Mucosa of rectum (tissue), 2 donors: ENCODE measurements around the gene MGST1.
A peak's percentile ranks its signal among the peaks of the same experiment; 100 is the strongest.

ENCODE experiments used
- H3K27ac ChIP-seq, 2 donors: one replicate each; pipeline ENCODE4 v1.7.0; 2013; ENCODE audit warnings: inconsistent platforms in 2 of 2, low read depth in 2 of 2, low read length in 2 of 2
- H3K27me3 ChIP-seq, 2 donors: one replicate each; pipeline ENCODE4 v1.7.0; 2013; ENCODE audit warnings: low read length in 2 of 2; ENCODE audit not compliant: control insufficient read depth in 2 of 2, insufficient read depth in 2 of 2
- H3K36me3 ChIP-seq, 2 donors: one replicate each; pipeline ENCODE4 v1.7.0; 2013; ENCODE audit warnings: low read length in 2 of 2; ENCODE audit not compliant: control insufficient read depth in 2 of 2, insufficient read depth in 2 of 2
- H3K4me1 ChIP-seq, 2 donors: one replicate each; pipeline ENCODE4 v1.7.0; 2013; ENCODE audit warnings: low read length in 2 of 2, mild to moderate bottlenecking in 1 of 2; ENCODE audit not compliant: control insufficient read depth in 2 of 2, insufficient read depth in 2 of 2
- H3K4me3 ChIP-seq, 2 donors: one replicate each; pipeline ENCODE4 v1.7.0; 2013; ENCODE audit warnings: low read length in 2 of 2
- H3K9ac ChIP-seq, 2 donors: one replicate each; pipeline ENCODE4 v1.7.0; 2013; ENCODE audit warnings: low read length in 2 of 2, low read depth in 1 of 2, mild to moderate bottlenecking in 1 of 2
- H3K9me3 ChIP-seq, 2 donors: one replicate each; pipeline ENCODE4 v1.7.0; 2013; ENCODE audit warnings: low read length in 2 of 2; ENCODE audit not compliant: control insufficient read depth in 2 of 2
- donor health status: healthy.
- donor health status: Normal muscosa, but diverticular disease.

Gene MGST1

DNA sequence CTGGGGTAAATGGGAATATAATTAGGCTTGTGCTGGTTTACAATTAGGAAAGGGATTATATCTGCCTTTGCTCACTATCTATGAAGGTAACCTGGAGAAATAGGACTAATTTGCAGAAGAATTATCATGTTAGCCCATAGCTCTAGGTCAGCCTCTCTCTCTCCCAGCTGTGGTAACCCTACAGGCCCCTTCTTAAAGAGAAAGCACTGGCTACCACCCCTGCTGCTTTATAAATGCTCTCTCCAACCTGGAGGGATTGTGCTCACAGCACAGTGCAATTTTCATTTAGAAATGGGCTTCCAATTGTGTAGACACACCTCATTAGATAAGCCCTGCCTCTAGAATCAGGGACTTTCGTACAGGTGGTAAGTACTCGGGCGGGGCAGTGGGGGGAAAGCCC, 22.7 kb upstream of the MGST1 start:
- Histone ChIP-seq H3K9ac (no peak overlapping the region), H3K27me3 (no peaks in the 10 kb centered on the region), H3K4me3 (no peak overlapping the region), H3K36me3 (no peaks in the 10 kb centered on the region), H3K4me1 (peaks cover 0 to 20% of the 10 kb centered on the region in 2 donors), H3K9me3 (peaks cover 0 to 9% of the 10 kb centered on the region in 2 donors), H3K27ac (no peak overlapping the region)

DNA sequence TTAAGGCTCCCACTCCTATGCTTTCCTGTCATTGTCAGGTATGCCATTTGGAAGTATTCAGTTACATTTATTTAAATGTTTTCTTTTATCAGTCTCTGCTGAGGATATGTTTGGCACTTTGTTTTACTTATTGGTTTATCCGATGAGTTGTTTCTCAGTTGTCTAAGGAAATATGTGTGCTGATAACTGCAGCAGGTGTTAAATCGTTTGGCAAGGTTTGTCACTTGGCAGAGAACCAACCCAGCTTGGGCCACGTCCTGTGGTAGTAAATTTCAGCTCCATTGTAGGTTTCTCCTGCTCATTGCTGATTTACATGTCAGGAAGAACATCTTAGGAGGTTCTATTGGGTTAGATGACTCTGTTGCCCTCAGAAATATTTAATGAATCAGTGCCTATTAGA, 22.0 kb upstream of the MGST1 start:
- Histone ChIP-seq H3K9me3 (peaks cover 0 to 9% of the 10 kb centered on the region in 2 donors), H3K4me1 (peaks cover 0 to 20% of the 10 kb centered on the region in 2 donors), H3K27ac (no peak overlapping the region), H3K27me3 (no peaks in the 10 kb centered on the region), H3K9ac (no peak overlapping the region), H3K4me3 (no peak overlapping the region), H3K36me3 (no peaks in the 10 kb centered on the region)

DNA sequence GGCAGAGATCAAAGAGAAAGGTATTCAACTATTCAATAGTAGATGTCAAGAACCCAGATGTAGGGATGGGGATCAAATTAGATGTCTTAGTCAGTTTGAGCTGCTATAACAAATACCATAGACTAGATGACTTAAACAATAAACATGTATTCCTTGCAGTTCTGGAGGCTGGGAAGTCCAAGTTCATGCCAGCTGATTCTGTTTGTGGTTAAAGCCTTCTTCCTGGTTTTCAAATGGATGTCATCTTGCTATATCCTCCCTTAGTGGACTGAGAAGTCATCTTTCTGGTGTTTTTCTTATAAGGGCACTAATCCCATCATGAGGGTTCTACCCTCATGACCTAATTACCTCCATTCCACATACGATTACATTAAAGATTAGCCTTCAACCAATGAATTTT, 19.5 kb upstream of the MGST1 start:
- Histone ChIP-seq H3K27me3 (no peaks in the 10 kb centered on the region), H3K9ac (no peak overlapping the region), H3K4me1 (peaks cover 0 to 20% of the 10 kb centered on the region in 2 donors), H3K4me3 (no peak overlapping the region), H3K36me3 (no peaks in the 10 kb centered on the region), H3K9me3 (peaks cover 0 to 9% of the 10 kb centered on the region in 2 donors), H3K27ac (no peak overlapping the region)

DNA sequence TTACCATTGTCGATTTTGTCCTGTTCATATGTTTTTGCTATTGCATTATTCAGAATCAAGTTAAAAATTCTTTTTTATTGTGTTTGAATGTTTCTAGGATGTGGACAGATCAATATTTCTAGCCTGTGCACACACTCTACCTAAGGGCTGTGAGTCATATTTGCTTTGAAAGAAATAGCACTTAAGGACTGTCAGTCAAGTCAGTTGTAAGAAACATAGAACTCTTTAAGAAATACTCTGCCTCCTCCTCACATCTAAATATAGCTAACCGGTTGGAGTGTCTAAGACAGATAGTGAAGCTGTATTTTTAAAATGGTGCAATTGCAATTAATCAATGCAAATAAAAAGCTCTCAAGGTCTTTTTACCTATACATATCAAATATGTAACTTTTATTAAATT, 17.9 kb upstream of the MGST1 start:
- no peaks in the 10 kb centered on the region for H3K36me3 ChIP-seq
- H3K9me3 ChIP-seq, result peaks cover 0 to 9% of the 10 kb centered on the region in 2 donors
- no peaks in the 10 kb centered on the region for H3K27me3 ChIP-seq
- peaks cover 0 to 11% of the 10 kb centered on the region in 2 donors for H3K4me1 ChIP-seq
- no peak overlapping the region for H3K27ac ChIP-seq
- H3K4me3 ChIP-seq, result no peak overlapping the region
- no peak overlapping the region for H3K9ac ChIP-seq

GRCh38 chr12:16330560-16330959, 16.9 kb upstream of the MGST1 start:
- H3K9me3 ChIP-seq, result peaks cover 0 to 9% of the 10 kb centered on the region in 2 donors
- H3K4me3 ChIP-seq, result no peak overlapping the region
- no peaks in the 10 kb centered on the region for H3K27me3 ChIP-seq
- H3K9ac ChIP-seq, result no peak overlapping the region
- H3K27ac ChIP-seq, result no peak overlapping the region
- H3K36me3 ChIP-seq, result no peaks in the 10 kb centered on the region
- H3K4me1 ChIP-seq, result peaks cover 0 to 3% of the 10 kb centered on the region in 2 donors

- Histone ChIP-seq H3K36me3 (no peaks in the 10 kb centered on the region), H3K9me3 (peaks cover 0 to 9% of the 10 kb centered on the region in 2 donors), H3K9ac (no peak overlapping the region), H3K27me3 (no peaks in the 10 kb centered on the region), H3K27ac (no peak overlapping the region), H3K4me1 (peaks cover 0 to 3% of the 10 kb centered on the region in 2 donors), H3K4me3 (no peak overlapping the region)
Measured at GRCh38 chr12:16331998-16332397, 15.4 kb upstream of the MGST1 start.

- Histone ChIP-seq H3K27me3 (no peaks in the 10 kb centered on the region), H3K4me3 (peak overlapping the region; percentile 23 to 33), H3K9me3 (no peaks in the 10 kb centered on the region), H3K9ac (peak overlapping the region in 1 of 2 donors; percentile 12), H3K36me3 (no peaks in the 10 kb centered on the region), H3K4me1 (peaks cover 0 to 3% of the 10 kb centered on the region in 2 donors), H3K27ac (peak overlapping the region in 1 of 2 donors; percentile 55)
Measured at GRCh38 chr12:16335838-16336237, 11.6 kb upstream of the MGST1 start.

DNA sequence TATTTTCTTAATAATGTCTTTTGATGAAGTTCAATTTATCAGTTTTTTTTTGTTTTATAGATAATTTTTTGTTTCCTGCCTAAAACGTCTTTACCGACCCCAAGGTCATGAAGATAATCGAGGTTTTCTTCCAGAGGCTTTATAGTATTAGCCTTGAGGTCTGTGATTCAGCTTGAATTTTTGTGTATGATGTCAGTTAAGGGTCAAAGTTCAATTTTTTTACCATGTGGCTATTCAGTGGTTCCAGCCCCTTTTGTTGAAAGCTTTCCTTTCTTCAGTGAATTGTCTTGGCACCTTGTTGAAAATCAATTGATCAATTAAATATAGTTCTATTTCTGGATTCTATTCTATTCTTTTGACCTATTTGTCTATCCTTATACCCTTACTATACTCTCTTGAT, 3.2 kb upstream of the MGST1 start:
- Histone ChIP-seq H3K9ac (no peak overlapping the region), H3K27ac (peak overlapping the region in 1 of 2 donors; percentile 65), H3K36me3 (no peaks in the 10 kb centered on the region), H3K27me3 (no peaks in the 10 kb centered on the region), H3K4me3 (no peak overlapping the region), H3K9me3 (no peaks in the 10 kb centered on the region), H3K4me1 (peaks cover 13 to 20% of the 10 kb centered on the region in 2 donors)

DNA sequence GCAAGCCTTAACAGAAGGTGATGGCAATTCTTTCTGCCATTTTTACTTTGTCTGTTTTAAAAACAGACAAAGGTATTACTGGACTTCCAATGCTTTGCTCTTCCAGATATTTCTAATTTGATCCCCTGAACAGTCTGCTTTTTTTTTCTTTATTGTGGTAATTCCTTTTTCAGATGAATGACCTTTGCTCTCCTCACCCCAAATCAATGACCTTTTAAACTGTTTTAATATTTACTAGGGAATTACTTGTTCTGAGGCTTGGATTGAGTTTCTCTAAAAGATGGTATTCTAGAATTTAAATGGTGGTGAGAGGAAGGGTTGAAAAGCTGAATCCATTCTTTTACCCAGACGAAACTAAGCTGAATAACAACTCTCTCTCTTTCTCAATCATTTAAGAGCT, 2.3 kb upstream of the MGST1 start:
- Histone ChIP-seq H3K27me3 (no peaks in the 10 kb centered on the region), H3K9ac (no peak overlapping the region), H3K4me1 (peaks cover 13 to 23% of the 10 kb centered on the region in 2 donors), H3K4me3 (no peak overlapping the region), H3K27ac (peak overlapping the region; percentile 35 to 65), H3K36me3 (no peaks in the 10 kb centered on the region), H3K9me3 (no peaks in the 10 kb centered on the region)

DNA sequence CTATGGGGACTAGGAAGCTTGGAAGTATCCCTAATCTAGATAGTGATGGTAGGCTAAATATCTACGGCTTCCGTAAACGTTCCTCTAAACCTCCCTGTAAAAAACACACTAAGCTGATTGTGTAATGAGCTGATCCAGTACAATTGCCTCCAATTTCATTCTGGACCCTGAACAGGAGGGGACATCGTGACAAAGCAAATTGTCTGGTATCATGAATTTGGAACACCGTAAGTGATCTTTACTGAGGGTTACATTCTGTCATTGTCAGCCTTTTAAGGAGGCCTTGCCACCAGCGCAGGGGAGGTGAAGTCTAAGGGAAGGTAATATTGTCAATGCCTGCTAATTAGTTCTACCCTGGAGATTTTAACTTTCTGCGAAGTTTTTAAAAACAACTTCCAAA, 487 bp upstream of the MGST1 start:
- no peaks in the 10 kb centered on the region for H3K9me3 ChIP-seq
- peak overlapping the region; percentile 83 to 88 for H3K27ac ChIP-seq
- peak overlapping the region; percentile 84 to 86 for H3K4me3 ChIP-seq
- H3K4me1 ChIP-seq, result peaks cover 13 to 24% of the 10 kb centered on the region in 2 donors
- H3K27me3 ChIP-seq, result no peaks in the 10 kb centered on the region
- H3K9ac ChIP-seq, result peak overlapping the region; percentile 78 to 85
- no peaks in the 10 kb centered on the region for H3K36me3 ChIP-seq
